WTC11 (cell line): ENCODE measurements around the gene ACOXL. TPM values are rescaled to one million over a fixed set of nuclear protein-coding genes. Genes with fewer than 3 reads are reported as not detected.

ENCODE experiments used
- ATAC-seq: fragments of 200-7000 bp; cut with Tn5 transposase; 2 replicates; pipeline ENCODE4 v1.10.0; 2021; ENCODE audit warnings: mild to moderate bottlenecking, moderate library complexity
- CTCF ChIA-PET: fragments of 300-600 bp; sonication (Branson Sonifier 250); formaldehyde crosslinking; loops from one replicate; lab custom pipeline; 2021; ENCODE audit warnings: antibody characterized with exemption; lab: Charles Lee
- POLR2A ChIA-PET: fragments of 350-600 bp; sonication (Branson Sonifier 250); formaldehyde crosslinking; loops from one replicate; lab custom pipeline; 2021; ENCODE audit warnings: antibody characterized with exemption; lab: Charles Lee
- DNase-seq: peaks from one replicate; pipeline ENCODE4 v3.0.0; 2021; ENCODE audit warnings: low spot score
- H3K27ac Mint-ChIP-seq: 2 replicates; pipeline ENCODE4 v1.8.0; 2021; ENCODE audit warnings: mixed read lengths
- H3K27me3 Mint-ChIP-seq: 2 replicates; pipeline ENCODE4 v1.8.0; 2021; ENCODE audit warnings: low read depth, mild to moderate bottlenecking, moderate library complexity, mixed read lengths
- H3K36me3 Mint-ChIP-seq: 2 replicates; pipeline ENCODE4 v1.8.0; 2021; ENCODE audit warnings: mixed read lengths
- H3K4me1 Mint-ChIP-seq: 2 replicates; pipeline ENCODE4 v1.8.0; 2022; ENCODE audit warnings: mixed read lengths
- H3K4me3 Mint-ChIP-seq: 2 replicates; pipeline ENCODE4 v1.8.0; 2021; ENCODE audit warnings: mild to moderate bottlenecking, moderate library complexity, mixed read lengths
- H3K9me3 Mint-ChIP-seq: 2 replicates; pipeline ENCODE4 v1.8.0; 2021; ENCODE audit warnings: mixed read lengths
- AFF4 ChIP-seq: sonication (generic); formaldehyde crosslinking; IDR thresholded peaks from 2 replicates; pipeline ENCODE4 v1.8.1; 2023; ENCODE audit warnings: mild to moderate bottlenecking, missing genetic modification reagents, borderline replicate concordance
- ATF6 ChIP-seq: sonication (generic); formaldehyde crosslinking; IDR thresholded peaks from 2 replicates; pipeline ENCODE4 v1.8.1; 2023; ENCODE audit warnings: mild to moderate bottlenecking, missing genetic modification reagents
- FOXP1 ChIP-seq: sonication (generic); formaldehyde crosslinking; IDR thresholded peaks from 2 replicates; pipeline ENCODE4 v1.8.0; 2022; ENCODE audit warnings: missing genetic modification reagents, mild to moderate bottlenecking, moderate library complexity, borderline replicate concordance
- MYBL2 ChIP-seq: sonication (generic); formaldehyde crosslinking; IDR thresholded peaks from 2 replicates; pipeline ENCODE4 v1.8.1; 2023; ENCODE audit warnings: mild to moderate bottlenecking, moderate library complexity, missing genetic modification reagents
- SMAD4 ChIP-seq: sonication (generic); formaldehyde crosslinking; IDR thresholded peaks from 2 replicates; pipeline ENCODE4 v1.8.0; 2022; ENCODE audit warnings: mild to moderate bottlenecking, missing genetic modification reagents
- SP1 ChIP-seq: sonication (generic); formaldehyde crosslinking; conservative IDR thresholded peaks from 2 replicates; pipeline ENCODE4 v1.8.1; 2022; ENCODE audit warnings: missing genetic modification reagents
- total RNA-seq: library from RNA; stranded (reverse); gene quantifications from 3 replicates; pipeline ENCODE4 v1.2.3, GENCODE V29; 2021
- TF ChIP-seq, protein P1 (sequence below): sonication (generic); formaldehyde crosslinking; IDR thresholded peaks from 2 replicates; pipeline ENCODE4 v1.8.0; 2023; ENCODE audit warnings: missing genetic modification reagents, mild to moderate bottlenecking, borderline replicate concordance
- TF ChIP-seq, protein P2 (sequence below): fragments of 250-450 bp; sonication (Bioruptor Pico); IDR thresholded peaks from 2 replicates; pipeline ENCODE4 v1.9.0; 2021; ENCODE audit warnings: mild to moderate bottlenecking, borderline replicate concordance
- TF ChIP-seq, protein P3 (sequence below): sonication (generic); formaldehyde crosslinking; conservative IDR thresholded peaks from 2 replicates; pipeline ENCODE4 v1.8.1; 2022; ENCODE audit warnings: mild to moderate bottlenecking, missing genetic modification reagents
- TF ChIP-seq, protein P4 (sequence below): sonication (generic); formaldehyde crosslinking; conservative IDR thresholded peaks from 2 replicates; pipeline ENCODE4 v1.8.1; 2023; ENCODE audit warnings: mild to moderate bottlenecking, low read depth, missing genetic modification reagents, moderate library complexity
- TF ChIP-seq, protein P5 (sequence below): sonication (generic); formaldehyde crosslinking; IDR thresholded peaks from 2 replicates; pipeline ENCODE4 v1.8.1; 2022; ENCODE audit warnings: mild to moderate bottlenecking, moderate library complexity, missing genetic modification reagents
- TF ChIP-seq, protein P6 (sequence below): fragments of 200-600 bp; IDR thresholded peaks from 2 replicates; pipeline ENCODE4 v1.8.0; 2022; ENCODE audit warnings: antibody characterized with exemption
- TF ChIP-seq, protein P7 (sequence below): sonication (generic); formaldehyde crosslinking; IDR thresholded peaks from 2 replicates; pipeline ENCODE4 v1.8.0; 2022; ENCODE audit warnings: mild to moderate bottlenecking, missing genetic modification reagents

The ACOXL gene
- total RNA-seq, 1 experiment from 2014 or later = 14.9 TPM

DNA sequence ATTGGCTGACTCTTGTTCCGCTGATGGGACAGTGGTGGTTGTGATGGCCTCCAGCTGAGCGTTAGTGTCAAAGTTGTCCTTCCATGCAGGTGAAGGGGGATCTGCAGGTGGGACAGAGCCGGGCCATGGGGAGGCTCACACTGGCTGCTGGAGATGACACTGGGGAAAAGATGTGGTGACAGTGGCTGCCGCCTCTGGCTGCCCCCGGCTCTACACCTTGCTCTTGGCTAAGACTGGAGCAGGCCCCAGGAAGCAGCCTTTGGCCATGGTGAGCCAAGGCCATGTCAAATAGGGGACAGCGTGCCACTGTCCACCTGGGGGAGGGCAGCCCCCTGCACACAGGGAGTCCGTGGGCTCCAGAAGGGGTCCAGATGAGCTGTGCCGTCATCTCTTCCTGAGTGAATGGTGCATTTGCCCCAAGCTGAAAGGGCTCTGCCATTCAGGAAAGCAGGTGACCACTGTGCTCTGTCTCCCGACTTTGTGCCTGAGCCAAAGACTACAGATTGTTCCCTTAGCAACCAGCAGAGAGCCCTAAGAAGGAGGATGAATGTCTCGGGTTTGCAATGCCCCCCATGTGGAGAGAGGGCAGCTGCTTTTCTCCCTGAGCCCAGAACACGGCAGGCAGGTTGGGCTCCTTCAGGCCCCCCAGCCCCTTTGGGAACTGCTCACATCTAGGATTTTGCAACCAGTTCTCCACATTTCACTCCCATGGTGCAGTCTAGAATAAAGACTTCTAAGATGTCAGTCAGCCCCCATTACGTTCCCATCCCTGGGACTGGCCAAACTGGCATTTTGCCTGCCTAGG, 309.2 kb downstream of the ACOXL start:
- H3K36me3 Mint-ChIP-seq = no peaks in the 10 kb centered on the region
- CTCF ChIA-PET = interaction anchor here (0.6 kb wide), 1 partner anchor 166 kb away, joined by 3 read pairs; no protein-coding TSS in a partner anchor
- no peaks in the 10 kb centered on the region; the same call in 1 of the 2 replicates for H3K27me3 Mint-ChIP-seq
- H3K27ac Mint-ChIP-seq = no peak overlapping the region
- ATAC-seq (no peak; the same call in 1 of the 2 replicates), DNase-seq (no peak)
- H3K4me1 Mint-ChIP-seq = no peaks in the 10 kb centered on the region
- H3K9me3 Mint-ChIP-seq = no peaks in the 10 kb centered on the region
- POLR2A ChIA-PET = no interaction called here
- no peak overlapping the region for H3K4me3 Mint-ChIP-seq
- TF ChIP-seq, protein P1, sequence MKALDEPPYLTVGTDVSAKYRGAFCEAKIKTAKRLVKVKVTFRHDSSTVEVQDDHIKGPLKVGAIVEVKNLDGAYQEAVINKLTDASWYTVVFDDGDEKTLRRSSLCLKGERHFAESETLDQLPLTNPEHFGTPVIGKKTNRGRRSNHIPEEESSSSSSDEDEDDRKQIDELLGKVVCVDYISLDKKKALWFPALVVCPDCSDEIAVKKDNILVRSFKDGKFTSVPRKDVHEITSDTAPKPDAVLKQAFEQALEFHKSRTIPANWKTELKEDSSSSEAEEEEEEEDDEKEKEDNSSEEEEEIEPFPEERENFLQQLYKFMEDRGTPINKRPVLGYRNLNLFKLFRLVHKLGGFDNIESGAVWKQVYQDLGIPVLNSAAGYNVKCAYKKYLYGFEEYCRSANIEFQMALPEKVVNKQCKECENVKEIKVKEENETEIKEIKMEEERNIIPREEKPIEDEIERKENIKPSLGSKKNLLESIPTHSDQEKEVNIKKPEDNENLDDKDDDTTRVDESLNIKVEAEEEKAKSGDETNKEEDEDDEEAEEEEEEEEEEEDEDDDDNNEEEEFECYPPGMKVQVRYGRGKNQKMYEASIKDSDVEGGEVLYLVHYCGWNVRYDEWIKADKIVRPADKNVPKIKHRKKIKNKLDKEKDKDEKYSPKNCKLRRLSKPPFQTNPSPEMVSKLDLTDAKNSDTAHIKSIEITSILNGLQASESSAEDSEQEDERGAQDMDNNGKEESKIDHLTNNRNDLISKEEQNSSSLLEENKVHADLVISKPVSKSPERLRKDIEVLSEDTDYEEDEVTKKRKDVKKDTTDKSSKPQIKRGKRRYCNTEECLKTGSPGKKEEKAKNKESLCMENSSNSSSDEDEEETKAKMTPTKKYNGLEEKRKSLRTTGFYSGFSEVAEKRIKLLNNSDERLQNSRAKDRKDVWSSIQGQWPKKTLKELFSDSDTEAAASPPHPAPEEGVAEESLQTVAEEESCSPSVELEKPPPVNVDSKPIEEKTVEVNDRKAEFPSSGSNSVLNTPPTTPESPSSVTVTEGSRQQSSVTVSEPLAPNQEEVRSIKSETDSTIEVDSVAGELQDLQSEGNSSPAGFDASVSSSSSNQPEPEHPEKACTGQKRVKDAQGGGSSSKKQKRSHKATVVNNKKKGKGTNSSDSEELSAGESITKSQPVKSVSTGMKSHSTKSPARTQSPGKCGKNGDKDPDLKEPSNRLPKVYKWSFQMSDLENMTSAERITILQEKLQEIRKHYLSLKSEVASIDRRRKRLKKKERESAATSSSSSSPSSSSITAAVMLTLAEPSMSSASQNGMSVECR (CRISPR knock-in tag) = no peak
- TF ChIP-seq AFF4 (CRISPR knock-in tag) (no peak), SP1 (no peak), ATF6 (CRISPR knock-in tag) (no peak), FOXP1 (CRISPR knock-in tag) (no peak), SMAD4 (CRISPR knock-in tag) (no peak), MYBL2 (no peak)
- TF ChIP-seq, protein P2, sequence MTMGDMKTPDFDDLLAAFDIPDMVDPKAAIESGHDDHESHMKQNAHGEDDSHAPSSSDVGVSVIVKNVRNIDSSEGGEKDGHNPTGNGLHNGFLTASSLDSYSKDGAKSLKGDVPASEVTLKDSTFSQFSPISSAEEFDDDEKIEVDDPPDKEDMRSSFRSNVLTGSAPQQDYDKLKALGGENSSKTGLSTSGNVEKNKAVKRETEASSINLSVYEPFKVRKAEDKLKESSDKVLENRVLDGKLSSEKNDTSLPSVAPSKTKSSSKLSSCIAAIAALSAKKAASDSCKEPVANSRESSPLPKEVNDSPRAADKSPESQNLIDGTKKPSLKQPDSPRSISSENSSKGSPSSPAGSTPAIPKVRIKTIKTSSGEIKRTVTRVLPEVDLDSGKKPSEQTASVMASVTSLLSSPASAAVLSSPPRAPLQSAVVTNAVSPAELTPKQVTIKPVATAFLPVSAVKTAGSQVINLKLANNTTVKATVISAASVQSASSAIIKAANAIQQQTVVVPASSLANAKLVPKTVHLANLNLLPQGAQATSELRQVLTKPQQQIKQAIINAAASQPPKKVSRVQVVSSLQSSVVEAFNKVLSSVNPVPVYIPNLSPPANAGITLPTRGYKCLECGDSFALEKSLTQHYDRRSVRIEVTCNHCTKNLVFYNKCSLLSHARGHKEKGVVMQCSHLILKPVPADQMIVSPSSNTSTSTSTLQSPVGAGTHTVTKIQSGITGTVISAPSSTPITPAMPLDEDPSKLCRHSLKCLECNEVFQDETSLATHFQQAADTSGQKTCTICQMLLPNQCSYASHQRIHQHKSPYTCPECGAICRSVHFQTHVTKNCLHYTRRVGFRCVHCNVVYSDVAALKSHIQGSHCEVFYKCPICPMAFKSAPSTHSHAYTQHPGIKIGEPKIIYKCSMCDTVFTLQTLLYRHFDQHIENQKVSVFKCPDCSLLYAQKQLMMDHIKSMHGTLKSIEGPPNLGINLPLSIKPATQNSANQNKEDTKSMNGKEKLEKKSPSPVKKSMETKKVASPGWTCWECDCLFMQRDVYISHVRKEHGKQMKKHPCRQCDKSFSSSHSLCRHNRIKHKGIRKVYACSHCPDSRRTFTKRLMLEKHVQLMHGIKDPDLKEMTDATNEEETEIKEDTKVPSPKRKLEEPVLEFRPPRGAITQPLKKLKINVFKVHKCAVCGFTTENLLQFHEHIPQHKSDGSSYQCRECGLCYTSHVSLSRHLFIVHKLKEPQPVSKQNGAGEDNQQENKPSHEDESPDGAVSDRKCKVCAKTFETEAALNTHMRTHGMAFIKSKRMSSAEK (CRISPR knock-in tag) = no peak
- TF ChIP-seq, protein P3, sequence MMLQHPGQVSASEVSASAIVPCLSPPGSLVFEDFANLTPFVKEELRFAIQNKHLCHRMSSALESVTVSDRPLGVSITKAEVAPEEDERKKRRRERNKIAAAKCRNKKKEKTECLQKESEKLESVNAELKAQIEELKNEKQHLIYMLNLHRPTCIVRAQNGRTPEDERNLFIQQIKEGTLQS (CRISPR knock-in tag) = no peak
- TF ChIP-seq, protein P4, sequence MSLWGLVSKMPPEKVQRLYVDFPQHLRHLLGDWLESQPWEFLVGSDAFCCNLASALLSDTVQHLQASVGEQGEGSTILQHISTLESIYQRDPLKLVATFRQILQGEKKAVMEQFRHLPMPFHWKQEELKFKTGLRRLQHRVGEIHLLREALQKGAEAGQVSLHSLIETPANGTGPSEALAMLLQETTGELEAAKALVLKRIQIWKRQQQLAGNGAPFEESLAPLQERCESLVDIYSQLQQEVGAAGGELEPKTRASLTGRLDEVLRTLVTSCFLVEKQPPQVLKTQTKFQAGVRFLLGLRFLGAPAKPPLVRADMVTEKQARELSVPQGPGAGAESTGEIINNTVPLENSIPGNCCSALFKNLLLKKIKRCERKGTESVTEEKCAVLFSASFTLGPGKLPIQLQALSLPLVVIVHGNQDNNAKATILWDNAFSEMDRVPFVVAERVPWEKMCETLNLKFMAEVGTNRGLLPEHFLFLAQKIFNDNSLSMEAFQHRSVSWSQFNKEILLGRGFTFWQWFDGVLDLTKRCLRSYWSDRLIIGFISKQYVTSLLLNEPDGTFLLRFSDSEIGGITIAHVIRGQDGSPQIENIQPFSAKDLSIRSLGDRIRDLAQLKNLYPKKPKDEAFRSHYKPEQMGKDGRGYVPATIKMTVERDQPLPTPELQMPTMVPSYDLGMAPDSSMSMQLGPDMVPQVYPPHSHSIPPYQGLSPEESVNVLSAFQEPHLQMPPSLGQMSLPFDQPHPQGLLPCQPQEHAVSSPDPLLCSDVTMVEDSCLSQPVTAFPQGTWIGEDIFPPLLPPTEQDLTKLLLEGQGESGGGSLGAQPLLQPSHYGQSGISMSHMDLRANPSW (CRISPR knock-in tag) = no peak
- TF ChIP-seq, protein P5, sequence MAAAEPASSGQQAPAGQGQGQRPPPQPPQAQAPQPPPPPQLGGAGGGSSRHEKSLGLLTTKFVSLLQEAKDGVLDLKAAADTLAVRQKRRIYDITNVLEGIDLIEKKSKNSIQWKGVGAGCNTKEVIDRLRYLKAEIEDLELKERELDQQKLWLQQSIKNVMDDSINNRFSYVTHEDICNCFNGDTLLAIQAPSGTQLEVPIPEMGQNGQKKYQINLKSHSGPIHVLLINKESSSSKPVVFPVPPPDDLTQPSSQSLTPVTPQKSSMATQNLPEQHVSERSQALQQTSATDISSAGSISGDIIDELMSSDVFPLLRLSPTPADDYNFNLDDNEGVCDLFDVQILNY (CRISPR knock-in tag) = no peak
- TF ChIP-seq, protein P6, sequence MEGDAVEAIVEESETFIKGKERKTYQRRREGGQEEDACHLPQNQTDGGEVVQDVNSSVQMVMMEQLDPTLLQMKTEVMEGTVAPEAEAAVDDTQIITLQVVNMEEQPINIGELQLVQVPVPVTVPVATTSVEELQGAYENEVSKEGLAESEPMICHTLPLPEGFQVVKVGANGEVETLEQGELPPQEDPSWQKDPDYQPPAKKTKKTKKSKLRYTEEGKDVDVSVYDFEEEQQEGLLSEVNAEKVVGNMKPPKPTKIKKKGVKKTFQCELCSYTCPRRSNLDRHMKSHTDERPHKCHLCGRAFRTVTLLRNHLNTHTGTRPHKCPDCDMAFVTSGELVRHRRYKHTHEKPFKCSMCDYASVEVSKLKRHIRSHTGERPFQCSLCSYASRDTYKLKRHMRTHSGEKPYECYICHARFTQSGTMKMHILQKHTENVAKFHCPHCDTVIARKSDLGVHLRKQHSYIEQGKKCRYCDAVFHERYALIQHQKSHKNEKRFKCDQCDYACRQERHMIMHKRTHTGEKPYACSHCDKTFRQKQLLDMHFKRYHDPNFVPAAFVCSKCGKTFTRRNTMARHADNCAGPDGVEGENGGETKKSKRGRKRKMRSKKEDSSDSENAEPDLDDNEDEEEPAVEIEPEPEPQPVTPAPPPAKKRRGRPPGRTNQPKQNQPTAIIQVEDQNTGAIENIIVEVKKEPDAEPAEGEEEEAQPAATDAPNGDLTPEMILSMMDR = no peak
- TF ChIP-seq, protein P7, sequence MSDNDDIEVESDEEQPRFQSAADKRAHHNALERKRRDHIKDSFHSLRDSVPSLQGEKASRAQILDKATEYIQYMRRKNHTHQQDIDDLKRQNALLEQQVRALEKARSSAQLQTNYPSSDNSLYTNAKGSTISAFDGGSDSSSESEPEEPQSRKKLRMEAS = no peak
